ENCODE measurements around the gene TRPV5. TPM values are rescaled to one million over a fixed set of nuclear protein-coding genes. Genes with fewer than 3 reads are reported as not detected.

Gene TRPV5
- total RNA-seq, 6 donors from 2014 or later = not detected

DNA sequence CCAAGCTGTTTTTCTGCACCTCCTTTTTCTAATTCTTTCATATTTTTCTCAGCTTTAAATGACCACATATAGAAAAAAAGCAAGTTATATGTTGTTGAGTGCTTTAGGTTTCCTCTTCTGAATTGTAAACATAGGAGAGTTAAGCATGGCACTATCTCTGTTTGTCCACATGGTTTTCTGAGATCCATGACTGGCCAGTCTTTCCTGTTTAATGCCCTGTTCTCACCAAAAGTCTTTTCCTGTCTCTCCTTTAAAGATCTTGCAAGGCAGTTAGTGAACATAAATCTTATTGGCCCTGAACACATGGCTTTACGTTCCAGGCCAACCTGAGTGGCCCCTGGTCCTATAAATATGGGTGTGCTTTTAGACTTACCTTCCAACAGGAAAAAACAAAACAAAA is 19.4 kb downstream of the TRPV5 start:
- no peaks in the 10 kb centered on the region for H3K36me3 ChIP-seq
- H3K27ac ChIP-seq = no peak overlapping the region
- TF ChIP-seq, protein P1, sequence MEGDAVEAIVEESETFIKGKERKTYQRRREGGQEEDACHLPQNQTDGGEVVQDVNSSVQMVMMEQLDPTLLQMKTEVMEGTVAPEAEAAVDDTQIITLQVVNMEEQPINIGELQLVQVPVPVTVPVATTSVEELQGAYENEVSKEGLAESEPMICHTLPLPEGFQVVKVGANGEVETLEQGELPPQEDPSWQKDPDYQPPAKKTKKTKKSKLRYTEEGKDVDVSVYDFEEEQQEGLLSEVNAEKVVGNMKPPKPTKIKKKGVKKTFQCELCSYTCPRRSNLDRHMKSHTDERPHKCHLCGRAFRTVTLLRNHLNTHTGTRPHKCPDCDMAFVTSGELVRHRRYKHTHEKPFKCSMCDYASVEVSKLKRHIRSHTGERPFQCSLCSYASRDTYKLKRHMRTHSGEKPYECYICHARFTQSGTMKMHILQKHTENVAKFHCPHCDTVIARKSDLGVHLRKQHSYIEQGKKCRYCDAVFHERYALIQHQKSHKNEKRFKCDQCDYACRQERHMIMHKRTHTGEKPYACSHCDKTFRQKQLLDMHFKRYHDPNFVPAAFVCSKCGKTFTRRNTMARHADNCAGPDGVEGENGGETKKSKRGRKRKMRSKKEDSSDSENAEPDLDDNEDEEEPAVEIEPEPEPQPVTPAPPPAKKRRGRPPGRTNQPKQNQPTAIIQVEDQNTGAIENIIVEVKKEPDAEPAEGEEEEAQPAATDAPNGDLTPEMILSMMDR (IDR thresholded peaks at IDR 0.05) = no peak
- H3K4me1 ChIP-seq = peaks cover 0 to 4% (median 0%) of the 10 kb centered on the region in 4 donors
- WGBS, 2 donors = 52 to 54% methylated on average over 1 of the region's 1 CpG
- no peaks in the 10 kb centered on the region for H3K9me3 ChIP-seq
- H3K27me3 ChIP-seq = no peaks in the 10 kb centered on the region
- DNase-seq (no peak), ATAC-seq (ENCODE audit: low FRiP score in 2 of 2) (no peak)
- H3K4me3 ChIP-seq = no peak overlapping the region

DNA sequence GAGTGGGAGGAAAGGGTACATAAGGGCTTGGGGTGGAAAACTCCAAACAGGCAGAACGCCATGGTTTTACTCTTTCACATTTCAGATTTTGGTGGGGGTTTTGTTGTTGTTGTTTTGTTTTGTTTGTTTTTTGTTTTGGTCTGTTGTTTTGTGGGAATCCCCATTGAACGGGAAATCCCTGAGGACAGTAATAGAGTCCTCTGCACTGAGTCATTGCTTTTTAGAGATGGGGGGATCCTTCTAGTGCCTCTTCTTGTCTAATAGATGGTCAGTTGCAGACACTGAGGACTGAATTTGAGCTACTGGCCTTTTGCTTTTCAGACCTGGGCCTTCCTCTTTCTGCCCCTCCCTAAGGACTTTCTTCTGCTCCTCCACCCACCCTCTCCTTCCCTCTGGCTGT is 20.0 kb downstream of the TRPV5 start:
- H3K27ac ChIP-seq = no peak overlapping the region
- H3K9me3 ChIP-seq = no peaks in the 10 kb centered on the region
- 76 to 85% methylated on average over 2 of the region's 2 CpGs for WGBS, 2 donors

DNA sequence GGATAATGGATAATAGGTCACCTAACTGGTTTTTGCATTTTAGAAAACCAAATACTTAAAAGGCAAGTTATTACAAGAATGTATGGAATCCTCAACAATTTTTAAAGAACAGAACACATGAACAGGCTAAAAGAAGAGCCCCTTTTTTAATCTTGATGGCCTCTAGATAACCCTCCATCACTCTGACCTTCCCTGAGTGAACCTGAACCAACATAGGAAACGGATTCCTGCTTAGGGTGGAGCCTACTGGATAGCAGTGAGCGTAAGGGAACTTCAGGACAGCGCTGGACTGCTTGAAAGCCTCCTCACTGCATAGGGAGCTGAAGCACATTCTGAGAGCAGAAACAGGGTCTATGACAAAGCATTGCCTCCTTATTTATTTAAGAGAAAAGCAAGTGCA is 20.5 kb downstream of the TRPV5 start:
- 42 to 56% methylated on average over 3 of the region's 3 CpGs for WGBS, 2 donors
- no peak for DNase-seq
- Histone ChIP-seq H3K27me3 (no peaks in the 10 kb centered on the region), H3K9me3 (no peaks in the 10 kb centered on the region), H3K36me3 (no peaks in the 10 kb centered on the region), H3K4me3 (no peak overlapping the region), H3K4me1 (peaks cover 0 to 4% (median 0%) of the 10 kb centered on the region in 4 donors), H3K27ac (no peak overlapping the region)
- ATAC-seq (ENCODE audit: low FRiP score in 2 of 2) = peak in 1 of 2 donors; percentile 31
- TF ChIP-seq POLR2AphosphoS5 (IDR thresholded peaks at IDR 0.05) (no peak), EP300 (IDR thresholded peaks at IDR 0.05) (no peak), POLR2A (IDR thresholded peaks at IDR 0.05) (no peak)

More for the DNA sequence above, 20.0 kb downstream of the TRPV5 start:
- TF ChIP-seq, protein P1 (IDR thresholded peaks at IDR 0.05) = no peak
- TF ChIP-seq EP300 (IDR thresholded peaks at IDR 0.05) (no peak), POLR2A (IDR thresholded peaks at IDR 0.05) (no peak), POLR2AphosphoS5 (IDR thresholded peaks at IDR 0.05) (no peak)
- Histone ChIP-seq H3K4me3 (no peak overlapping the region), H3K36me3 (no peaks in the 10 kb centered on the region), H3K27me3 (no peaks in the 10 kb centered on the region), H3K4me1 (peaks cover 0 to 4% (median 0%) of the 10 kb centered on the region in 4 donors)
- ATAC-seq (ENCODE audit: low FRiP score in 2 of 2) = no peak
- DNase-seq = no peak

DNA sequence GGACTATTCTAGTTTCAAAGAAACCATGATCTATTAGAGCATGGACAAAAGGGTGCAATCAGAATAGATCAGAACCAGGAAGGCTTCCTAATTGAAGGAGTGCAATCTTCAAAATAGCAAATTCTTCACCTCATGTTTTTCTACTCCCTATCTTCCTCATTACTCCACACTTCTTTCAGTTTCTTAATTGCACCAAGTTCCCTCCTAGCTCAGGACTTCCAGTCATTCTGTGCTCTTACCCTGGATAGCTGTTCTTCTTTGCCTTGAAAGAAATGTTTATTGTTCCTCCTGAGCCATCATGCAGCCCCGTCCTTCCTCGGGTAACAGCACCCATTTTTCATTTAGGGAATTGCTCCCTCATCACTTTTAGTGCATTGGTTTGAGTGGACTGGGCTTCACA is 23.1 kb downstream of the TRPV5 start:
- no peaks in the 10 kb centered on the region for H3K36me3 ChIP-seq
- TF ChIP-seq POLR2AphosphoS5 (IDR thresholded peaks at IDR 0.05) = no peak
- TF ChIP-seq EP300 (IDR thresholded peaks at IDR 0.05) = no peak
- no peak for TF ChIP-seq POLR2A (IDR thresholded peaks at IDR 0.05)
- TF ChIP-seq, protein P1 (IDR thresholded peaks at IDR 0.05) = no peak
- DNase-seq (no peak), ATAC-seq (ENCODE audit: low FRiP score in 2 of 2) (no peak)
- no peaks in the 10 kb centered on the region for H3K9me3 ChIP-seq
- WGBS, 2 donors = 61 to 71% methylated on average over 2 of the region's 2 CpGs
- H3K27ac ChIP-seq = no peak overlapping the region
- H3K27me3 ChIP-seq = no peaks in the 10 kb centered on the region
- H3K4me3 ChIP-seq = no peak overlapping the region
- peaks cover 0 to 4% (median 0%) of the 10 kb centered on the region in 4 donors for H3K4me1 ChIP-seq

DNA sequence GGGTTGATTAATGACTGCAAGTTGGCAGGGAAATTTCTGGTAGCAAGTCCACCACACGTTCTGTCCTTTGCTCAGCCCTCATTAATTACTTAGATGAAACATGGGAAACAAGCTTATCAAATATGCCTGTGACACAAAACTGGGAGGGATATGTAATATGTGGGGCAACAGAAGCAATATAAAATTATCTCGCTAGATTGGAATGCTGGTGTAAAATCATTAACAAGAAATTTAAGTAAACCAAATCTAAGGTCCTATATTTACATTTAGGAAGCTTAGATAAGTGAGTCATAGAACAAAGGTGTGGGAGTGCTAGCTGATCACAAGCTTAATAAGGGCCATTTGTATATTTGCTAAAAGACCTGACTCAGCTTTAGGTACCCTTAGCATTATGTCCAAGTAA is 23.5 kb downstream of the TRPV5 start:
- ATAC-seq (ENCODE audit: low FRiP score in 2 of 2) = no peak
- H3K27ac ChIP-seq = no peak overlapping the region
- H3K27me3 ChIP-seq = no peaks in the 10 kb centered on the region
- peaks cover 0 to 4% (median 0%) of the 10 kb centered on the region in 4 donors for H3K4me1 ChIP-seq
- no peak for TF ChIP-seq EP300 (IDR thresholded peaks at IDR 0.05)
- TF ChIP-seq, protein P1 (IDR thresholded peaks at IDR 0.05) = no peak
- TF ChIP-seq POLR2AphosphoS5 (IDR thresholded peaks at IDR 0.05) = no peak
- no peak for TF ChIP-seq POLR2A (IDR thresholded peaks at IDR 0.05)
- DNase-seq = no peak
- H3K4me3 ChIP-seq = no peak overlapping the region
- H3K36me3 ChIP-seq = no peaks in the 10 kb centered on the region
- H3K9me3 ChIP-seq = no peaks in the 10 kb centered on the region
- WGBS, 2 donors = 41 to 43% methylated on average over 2 of the region's 2 CpGs

Data from upper lobe of left lung (tissue), 6 donors.